GM12878 (cell line): ENCODE data around the gene ADGRE2. TPM values are rescaled to one million over a fixed set of nuclear protein-coding genes. Genes with fewer than 3 reads are reported as not detected.

ENCODE experiments used
- ATAC-seq: fragments of 200-7000 bp; cut with Tn5 transposase; 3 replicates; pipeline ENCODE4 v1.9.1; 2020; ENCODE audit warnings: mild to moderate bottlenecking, moderate library complexity
- BruUV-seq: library from RNA; stranded (reverse); fragments of 400-500 nt; replicated peaks from 2 replicates; lab custom pipeline; 2021; lab: Mats Ljungman, UMichigan
- CTCF ChIA-PET: fragments of 300-600 bp; sonication (Branson Sonifier 250); formaldehyde crosslinking; extraction: SDS; loops from one replicate; lab custom pipeline; 2021; ENCODE audit warnings: inconsistent platforms; lab: Yijun Ruan, JAX
- POLR2A ChIA-PET: fragments of 350-600 bp; formaldehyde crosslinking; extraction: SDS; loops from one replicate; lab custom pipeline; 2021; ENCODE audit warnings: inconsistent platforms; lab: Charles Lee
- RAD21 ChIA-PET: fragments of 300-600 bp; sonication (Branson Sonifier 250); formaldehyde crosslinking; loops from one replicate; lab custom pipeline; 2023; ENCODE audit warnings: antibody characterized with exemption; ENCODE audit not compliant: unreplicated experiment; lab: Charles Lee
- SMC1A ChIA-PET: fragments of 300-600 bp; sonication (Branson Sonifier 250); formaldehyde crosslinking; loops from one replicate; lab custom pipeline; 2023; ENCODE audit not compliant: unreplicated experiment, uncharacterized antibody; lab: Charles Lee
- DNase-seq: peaks from one replicate; pipeline ENCODE4 v3.0.0-alpha.2; 2011; ENCODE audit warnings: low read depth, low spot score
- FAIRE-seq: peaks from 3 replicates; lab custom pipeline; 2011; peaks lifted over from hg19 to GRCh38; lab: Jason Lieb, UNC
- H2AFZ ChIP-seq: 2 replicates; pipeline ENCODE4 v1.6.0; 2011; ENCODE audit warnings: low read depth, low read length, control low read depth; ENCODE audit not compliant: control insufficient read depth
- H3K27ac ChIP-seq: 2 replicates; pipeline ENCODE4 v1.5.1; 2011; ENCODE audit warnings: control low read depth; ENCODE audit not compliant: control insufficient read depth, insufficient read depth
- H3K27me3 ChIP-seq, 2 experiments: replicated peaks in 1 of 2; 2 replicates each; pipeline versions ENCODE4 v1.6.0 to v1.6.1; 2011; ENCODE audit warnings: low read length in 1 of 2; ENCODE audit not compliant: control insufficient read depth in 2 of 2, insufficient read depth in 2 of 2
- H3K36me3 ChIP-seq, 2 experiments: 2 replicates each; pipeline ENCODE4 v1.5.1; 2011; ENCODE audit warnings: low read length in 1 of 2; ENCODE audit not compliant: control insufficient read depth in 2 of 2, insufficient read depth in 2 of 2
- H3K4me1 ChIP-seq: 2 replicates; pipeline ENCODE4 v1.6.1; 2011; ENCODE audit warnings: mild to moderate bottlenecking, low read length, moderate library complexity, mixed read lengths; ENCODE audit not compliant: control insufficient read depth, insufficient read depth
- H3K4me2 ChIP-seq: 2 replicates; pipeline ENCODE4 v1.6.0; 2011; ENCODE audit warnings: control low read depth; ENCODE audit not compliant: control insufficient read depth, insufficient read depth
- H3K4me3 ChIP-seq: fragments of 200-600 bp; sonication (generic); 2 replicates; pipeline ENCODE4 v1.5.1; 2016
- H3K79me2 ChIP-seq: 2 replicates; pipeline ENCODE4 v1.6.0; 2011; ENCODE audit warnings: low read length; ENCODE audit not compliant: control insufficient read depth, insufficient read depth
- H3K9ac ChIP-seq: 2 replicates; pipeline ENCODE4 v1.8.0; 2011; ENCODE audit warnings: low read length, control low read depth, mixed read lengths; ENCODE audit not compliant: control insufficient read depth, insufficient read depth
- H3K9me3 ChIP-seq: replicated peaks from 3 replicates; pipeline ENCODE4 v1.5.1; 2011; ENCODE audit warnings: mild to moderate bottlenecking, low read length; ENCODE audit not compliant: control insufficient read depth, insufficient read depth
- H4K20me1 ChIP-seq: 2 replicates; pipeline ENCODE4 v1.6.0; 2011; ENCODE audit not compliant: control insufficient read depth, insufficient read depth
- ASH2L ChIP-seq: fragments of 300-600, 200-600 bp; sonication (generic); IDR thresholded peaks from 2 replicates; pipeline ENCODE4 v1.6.1; 2017; ENCODE audit warnings: low read depth, mild to moderate bottlenecking, borderline replicate concordance
- ATF7 ChIP-seq: fragments of 450-650 bp; IDR thresholded peaks from 2 replicates; pipeline ENCODE4 v1.6.1; 2016; ENCODE audit warnings: low read depth, mild to moderate bottlenecking
- EZH2 ChIP-seq: IDR thresholded peaks from 2 replicates; pipeline ENCODE4 v1.6.1; 2012; ENCODE audit warnings: low read depth, mild to moderate bottlenecking, control low read depth, inconsistent platforms, low read length, borderline replicate concordance; ENCODE audit not compliant: control insufficient read depth
- MTA3 ChIP-seq: IDR thresholded peaks from 2 replicates; pipeline ENCODE4 v1.6.1; 2012; ENCODE audit warnings: low read length, inconsistent platforms, borderline replicate concordance
- POU2F2 ChIP-seq: IDR thresholded peaks from 3 replicates; pipeline ENCODE4 v1.6.1; 2011; ENCODE audit warnings: low read depth, mild to moderate bottlenecking, low read length, borderline replicate concordance
- RUNX3 ChIP-seq: IDR thresholded peaks from 2 replicates; pipeline ENCODE4 v1.6.1; 2012; ENCODE audit warnings: low read length, inconsistent platforms
- SREBF1 ChIP-seq: IDR thresholded peaks from 2 replicates; pipeline ENCODE4 v1.6.1; 2012; ENCODE audit warnings: mild to moderate bottlenecking, low read length
- TCF3 ChIP-seq: IDR thresholded peaks from 2 replicates; pipeline ENCODE4 v1.6.1; 2012; ENCODE audit warnings: low read depth, mild to moderate bottlenecking, low read length, borderline replicate concordance; ENCODE audit not compliant: insufficient read depth
- WGBS: methylation state at CpG from one replicate; pipeline ENCODE4 v1.1.6; 2016; ENCODE audit warnings: low lambda C conversion rate; ENCODE audit not compliant: insufficient replicate concordance, insufficient coverage; ENCODE audit errors: missing lambda C conversion rate; 5-methylcytosine and 5-hydroxymethylcytosine counted together
- in situ Hi-C: fragments of 300-500 bp; cut with MboI; formaldehyde crosslinking; loops from 9 replicates; pipeline ENCODE4 v1.14.3; 2018; ENCODE audit warnings: mixed read lengths
- intact Hi-C: fragments of 100-400 bp; cut with micrococcal nuclease; formaldehyde crosslinking; loops from one replicate; pipeline ENCODE4 v1.14.2; 2022; ENCODE audit not compliant: unreplicated experiment
- polyA plus RNA-seq, 11 experiments: library from polyadenylated mRNA; depleted of rRNA in 4 of 11; unstranded in 6 of 11; stranded (reverse) in 5 of 11; fragments of >200 nt; fragmentation: Nextera tagmentation in 4 of 11; fragmentation: Illumina TruSeq in 1 of 11; extraction: Ambion mirVana in 4 of 11; extraction: Trizol in 1 of 11; gene quantifications; 1 replicate in 1 of 11; 2 replicates in 10 of 11; pipeline versions ENCODE4 v1.2.1 to v1.2.3, GENCODE V29; 2011 to 2016; ENCODE audit warnings: inconsistent platforms in 2 of 11, missing spikeins in 2 of 11, low read depth in 1 of 11
- total RNA-seq, 4 experiments: library from RNA; depleted of rRNA in 3 of 4; stranded (reverse); fragments of >200 nt in 3 of 4; fragmentation: Illumina TruSeq in 1 of 4; extraction: Trizol in 1 of 4; gene quantifications; 2 replicates each; pipeline versions ENCODE4 v1.2.1 to v1.2.3, GENCODE V29; 2013 to 2021
- TF ChIP-seq, protein P1 (sequence below): fragments of 450-650 bp; IDR thresholded peaks from 2 replicates; pipeline ENCODE4 v1.6.1; 2016; ENCODE audit warnings: mild to moderate bottlenecking
- TF ChIP-seq, protein P2 (sequence below), 3 experiments: IDR thresholded peaks in 2 of 3; conservative IDR thresholded peaks in 1 of 3; 2 replicates each; pipeline ENCODE4 v1.5.1; 2011; ENCODE audit warnings: low read depth in 3 of 3, low read length in 3 of 3, mild to moderate bottlenecking in 3 of 3, control low read depth in 2 of 3, moderate library complexity in 2 of 3, inconsistent platforms in 1 of 3, mixed read lengths in 1 of 3; ENCODE audit not compliant: control insufficient read depth in 2 of 3, insufficient read depth in 1 of 3; ENCODE audit errors: extremely low read depth in 1 of 3
- TF ChIP-seq, protein P3 (sequence below): IDR thresholded peaks from 2 replicates; pipeline ENCODE4 v1.6.1; 2011; ENCODE audit warnings: low read depth, low read length, improper control_type of control experiment, borderline replicate concordance

Gene ADGRE2
- total and polyA plus RNA-seq, 10 of the 15 experiments (the other 5 are each of a cell fraction or from before 2014, with no cell fraction given), result 0.15 to 12.7 (median 4.6) TPM

DNA sequence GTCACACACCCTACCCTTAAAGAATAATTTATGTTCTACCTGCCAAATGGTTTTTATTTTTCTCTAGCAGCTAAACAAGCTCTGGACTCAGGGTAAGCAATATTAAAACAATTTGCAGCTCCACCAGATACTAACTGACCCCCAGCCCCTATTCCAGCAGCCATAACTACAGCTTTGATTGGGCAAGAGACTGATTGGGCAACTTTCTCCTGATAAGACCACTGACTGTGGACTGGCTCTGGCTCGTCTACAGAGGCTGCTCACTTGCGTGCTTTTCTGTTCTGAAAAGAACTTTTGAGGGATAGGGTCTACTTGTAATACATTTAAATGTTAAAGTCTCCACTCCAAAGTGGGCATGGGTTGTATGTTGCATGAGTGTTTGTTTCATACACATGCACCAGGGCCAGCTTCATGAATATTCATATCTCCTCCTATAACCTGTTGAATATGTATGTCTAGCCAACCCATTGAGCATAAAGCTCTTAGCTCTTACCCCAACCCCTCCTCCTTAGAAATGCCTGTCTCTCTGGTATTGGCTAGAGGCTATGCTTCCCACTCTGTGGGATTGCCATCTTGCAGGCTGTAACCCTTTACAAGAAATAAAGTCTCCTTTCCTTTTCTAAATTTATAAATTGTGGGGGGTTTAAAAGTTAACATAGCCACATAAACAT lies 36.8 kb upstream of the ADGRE2 start:
- no peak for ATAC-seq
- no peak for FAIRE-seq
- no peaks in the 10 kb centered on the region for H3K9me3 ChIP-seq
- H3K36me3 ChIP-seq, result no peaks in the 10 kb centered on the region
- H3K79me2 ChIP-seq, result no peaks in the 10 kb centered on the region
- no peaks in the 10 kb centered on the region for H4K20me1 ChIP-seq
- no peak for TF ChIP-seq ASH2L
- TF ChIP-seq MTA3, result no peak
- no peaks in the 10 kb centered on the region for H3K27me3 ChIP-seq
- no peak overlapping the region for H3K4me2 ChIP-seq
- in situ Hi-C loops (no loop called here), intact Hi-C loops (no loop called here)
- ChIA-PET RAD21 (no interaction called here), SMC1A (no interaction called here), CTCF (no interaction called here), POLR2A (no interaction called here)
- no peak overlapping the region for H3K9ac ChIP-seq
- no peak overlapping the region for H2AFZ ChIP-seq
- no peak overlapping the region for H3K27ac ChIP-seq
- 22% methylated on average over 2 of the region's 2 CpGs for WGBS
- no peaks in the 10 kb centered on the region for H3K4me1 ChIP-seq
- BruUV-seq, result no TSS peak
- H3K4me3 ChIP-seq, result no peak overlapping the region
- no peak for DNase-seq

DNA sequence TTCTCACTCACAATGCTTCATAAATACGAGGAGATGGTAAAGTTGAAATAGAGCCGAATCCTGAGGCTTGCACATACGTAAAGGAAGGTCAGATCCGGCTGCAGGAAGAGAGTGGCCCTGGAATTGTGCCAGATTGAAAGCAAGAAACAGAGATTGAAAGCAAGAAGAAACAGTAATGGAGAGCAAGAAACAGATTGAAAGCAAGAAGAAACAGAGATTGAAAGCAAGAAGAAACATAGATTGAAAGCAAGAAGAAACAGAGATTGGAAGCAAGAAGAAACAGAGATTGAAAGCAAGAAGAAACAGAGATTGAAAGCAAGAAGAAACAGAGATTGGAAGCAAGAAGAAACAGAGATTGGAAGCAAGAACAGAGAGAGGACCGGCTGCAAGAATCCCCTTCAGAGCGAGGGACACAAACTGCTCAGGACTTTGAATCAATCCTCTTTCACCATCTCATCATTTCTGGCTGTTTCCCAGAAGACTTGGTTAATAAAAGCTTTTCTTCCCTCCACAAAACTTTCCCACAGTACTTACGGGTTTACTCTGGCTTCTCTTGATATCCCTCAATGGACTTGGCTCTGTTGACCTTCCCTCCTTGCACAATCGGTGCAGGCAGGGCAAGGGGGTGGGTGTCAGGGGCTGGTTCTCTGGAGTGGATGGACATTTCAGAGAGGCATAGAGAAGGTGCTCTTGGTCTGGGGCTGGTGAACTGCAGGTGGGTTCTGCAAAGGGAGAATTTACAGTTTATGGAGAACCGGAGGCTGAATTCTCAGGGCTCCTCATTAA lies 31.1 kb upstream of the ADGRE2 start:
- FAIRE-seq, result no peak
- intact Hi-C loops, result no loop called here
- TF ChIP-seq POU2F2 (no peak), EZH2 (no peak), ATF7 (no peak), TCF3 (no peak), RUNX3 (no peak), SREBF1 (no peak)
- TF ChIP-seq, protein P1, sequence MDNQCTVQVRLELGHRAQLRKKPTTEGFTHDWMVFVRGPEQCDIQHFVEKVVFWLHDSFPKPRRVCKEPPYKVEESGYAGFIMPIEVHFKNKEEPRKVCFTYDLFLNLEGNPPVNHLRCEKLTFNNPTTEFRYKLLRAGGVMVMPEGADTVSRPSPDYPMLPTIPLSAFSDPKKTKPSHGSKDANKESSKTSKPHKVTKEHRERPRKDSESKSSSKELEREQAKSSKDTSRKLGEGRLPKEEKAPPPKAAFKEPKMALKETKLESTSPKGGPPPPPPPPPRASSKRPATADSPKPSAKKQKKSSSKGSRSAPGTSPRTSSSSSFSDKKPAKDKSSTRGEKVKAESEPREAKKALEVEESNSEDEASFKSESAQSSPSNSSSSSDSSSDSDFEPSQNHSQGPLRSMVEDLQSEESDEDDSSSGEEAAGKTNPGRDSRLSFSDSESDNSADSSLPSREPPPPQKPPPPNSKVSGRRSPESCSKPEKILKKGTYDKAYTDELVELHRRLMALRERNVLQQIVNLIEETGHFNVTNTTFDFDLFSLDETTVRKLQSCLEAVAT, result no peak
- TF ChIP-seq, protein P2, sequence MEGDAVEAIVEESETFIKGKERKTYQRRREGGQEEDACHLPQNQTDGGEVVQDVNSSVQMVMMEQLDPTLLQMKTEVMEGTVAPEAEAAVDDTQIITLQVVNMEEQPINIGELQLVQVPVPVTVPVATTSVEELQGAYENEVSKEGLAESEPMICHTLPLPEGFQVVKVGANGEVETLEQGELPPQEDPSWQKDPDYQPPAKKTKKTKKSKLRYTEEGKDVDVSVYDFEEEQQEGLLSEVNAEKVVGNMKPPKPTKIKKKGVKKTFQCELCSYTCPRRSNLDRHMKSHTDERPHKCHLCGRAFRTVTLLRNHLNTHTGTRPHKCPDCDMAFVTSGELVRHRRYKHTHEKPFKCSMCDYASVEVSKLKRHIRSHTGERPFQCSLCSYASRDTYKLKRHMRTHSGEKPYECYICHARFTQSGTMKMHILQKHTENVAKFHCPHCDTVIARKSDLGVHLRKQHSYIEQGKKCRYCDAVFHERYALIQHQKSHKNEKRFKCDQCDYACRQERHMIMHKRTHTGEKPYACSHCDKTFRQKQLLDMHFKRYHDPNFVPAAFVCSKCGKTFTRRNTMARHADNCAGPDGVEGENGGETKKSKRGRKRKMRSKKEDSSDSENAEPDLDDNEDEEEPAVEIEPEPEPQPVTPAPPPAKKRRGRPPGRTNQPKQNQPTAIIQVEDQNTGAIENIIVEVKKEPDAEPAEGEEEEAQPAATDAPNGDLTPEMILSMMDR (IDR thresholded peaks at IDR 0.05 in 2 of 3, conservative IDR thresholded peaks at IDR 0.05 in 1 of 3; ENCODE audit: control insufficient read depth in 2 of 3, extremely low read depth in 1 of 3, insufficient read depth in 1 of 3, low read depth in 3 of 3, low read length in 3 of 3), result no peak
- TF ChIP-seq, protein P3, sequence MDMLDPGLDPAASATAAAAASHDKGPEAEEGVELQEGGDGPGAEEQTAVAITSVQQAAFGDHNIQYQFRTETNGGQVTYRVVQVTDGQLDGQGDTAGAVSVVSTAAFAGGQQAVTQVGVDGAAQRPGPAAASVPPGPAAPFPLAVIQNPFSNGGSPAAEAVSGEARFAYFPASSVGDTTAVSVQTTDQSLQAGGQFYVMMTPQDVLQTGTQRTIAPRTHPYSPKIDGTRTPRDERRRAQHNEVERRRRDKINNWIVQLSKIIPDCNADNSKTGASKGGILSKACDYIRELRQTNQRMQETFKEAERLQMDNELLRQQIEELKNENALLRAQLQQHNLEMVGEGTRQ, result no peak

More for the DNA sequence above, 31.1 kb upstream of the ADGRE2 start:
- no peaks in the 10 kb centered on the region for H3K9me3 ChIP-seq
- H3K36me3 ChIP-seq, result no peaks in the 10 kb centered on the region
- H3K79me2 ChIP-seq, result no peaks in the 10 kb centered on the region
- H3K4me1 ChIP-seq, result no peaks in the 10 kb centered on the region; the same call in 1 of the 2 replicates
- H3K9ac ChIP-seq, result no peak overlapping the region
- SMC1A ChIA-PET, result no interaction called here
- BruUV-seq, result no TSS peak
- WGBS, result 37% methylated on average over 9 of the region's 9 CpGs
- POLR2A ChIA-PET, result no interaction called here
- ATAC-seq, result no peak
- H3K4me3 ChIP-seq, result no peak overlapping the region
- no peaks in the 10 kb centered on the region for H4K20me1 ChIP-seq
- CTCF ChIA-PET, result no interaction called here
- no peak for DNase-seq
- no peak overlapping the region for H2AFZ ChIP-seq
- RAD21 ChIA-PET, result no interaction called here
- no peak overlapping the region for H3K27ac ChIP-seq
- in situ Hi-C loops, result no loop called here
- no peaks in the 10 kb centered on the region for H3K27me3 ChIP-seq
- 0 out of 2 replicates have a peak overlapping the region, but pooled peaks have one; percentile 5 for H3K4me2 ChIP-seq
